Stimulated activated CD8-positive, alpha-beta memory T cell treated with anti-CD3 and anti-CD28 coated beads, Interleukin-12 subunit alpha, Interleukin-12 subunit beta, amount 100 ng/mL, for 4 hours (primary cell): ENCODE results near the gene SYTL3.

ENCODE experiments used
- DNase-seq: peaks from one replicate; pipeline ENCODE4 v3.0.0-alpha.2; 2020; ENCODE audit warnings: low read depth

SYTL3 gene

DNA sequence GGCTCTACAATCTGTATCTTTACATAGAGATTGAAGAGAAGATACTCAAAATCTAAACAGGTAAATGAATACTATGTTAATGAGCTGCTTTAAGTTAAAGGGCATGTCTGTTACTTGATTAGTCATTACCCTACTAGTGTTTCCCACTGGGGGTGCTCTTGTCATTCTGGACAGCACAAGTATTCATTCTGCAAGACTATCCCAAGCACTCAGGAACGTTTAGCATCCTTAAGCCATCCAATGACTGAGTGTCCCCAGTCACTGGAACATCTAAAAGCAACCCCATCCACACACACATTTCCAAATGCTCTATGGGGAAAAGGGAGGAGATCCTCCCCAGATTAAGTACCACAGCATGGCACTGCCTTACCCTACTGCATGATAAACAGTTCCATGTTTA, 143.6 kb downstream of the SYTL3 start:
- DNase-seq: no peak

DNA sequence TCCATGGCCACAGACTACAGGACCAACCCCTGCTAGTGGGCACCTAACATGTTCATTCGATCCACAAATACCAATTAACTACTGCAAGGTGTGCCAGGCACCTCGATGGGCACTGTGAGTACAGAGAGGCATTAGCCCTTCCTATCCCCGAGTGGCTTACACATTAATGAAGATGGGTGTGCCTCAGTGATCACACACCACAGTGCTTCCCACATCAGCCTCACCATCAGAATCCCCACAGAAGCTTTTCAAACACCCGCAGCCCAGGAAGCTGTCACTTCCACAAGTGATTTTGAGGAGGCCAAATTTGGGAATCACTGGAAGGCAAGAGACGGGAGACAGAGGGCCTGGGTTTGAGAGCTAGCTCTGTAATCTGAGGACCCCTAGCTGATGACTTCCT, 145.7 kb downstream of the SYTL3 start:
- DNase-seq: no peak

- no peak for DNase-seq
Observed at GRCh38 chr6:158796353-158796752, 146.5 kb downstream of the SYTL3 start.

GRCh38 chr6:158797331-158798310, 147.8 kb downstream of the SYTL3 start:
- no peak for DNase-seq

DNA sequence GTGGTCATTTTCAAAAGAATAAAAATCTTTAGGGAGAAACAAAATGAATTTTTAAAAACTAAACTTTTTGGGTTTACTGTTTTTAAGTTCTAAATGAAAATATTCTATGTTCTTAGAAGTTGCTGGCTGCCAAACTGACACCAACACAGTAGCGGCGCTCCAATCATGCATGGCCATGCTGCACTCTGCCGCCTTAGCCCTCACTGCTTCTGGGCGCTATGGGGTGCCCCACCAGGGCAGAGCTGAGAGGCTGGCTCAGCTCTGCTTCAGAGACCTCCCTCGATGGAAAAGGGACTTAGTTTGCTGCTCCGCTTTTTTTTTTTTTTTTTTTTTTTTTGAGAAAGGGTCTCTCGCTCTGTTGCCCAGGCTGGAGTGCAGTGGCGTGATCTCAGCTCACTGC, 148.5 kb downstream of the SYTL3 start:
- DNase-seq: no peak

DNA sequence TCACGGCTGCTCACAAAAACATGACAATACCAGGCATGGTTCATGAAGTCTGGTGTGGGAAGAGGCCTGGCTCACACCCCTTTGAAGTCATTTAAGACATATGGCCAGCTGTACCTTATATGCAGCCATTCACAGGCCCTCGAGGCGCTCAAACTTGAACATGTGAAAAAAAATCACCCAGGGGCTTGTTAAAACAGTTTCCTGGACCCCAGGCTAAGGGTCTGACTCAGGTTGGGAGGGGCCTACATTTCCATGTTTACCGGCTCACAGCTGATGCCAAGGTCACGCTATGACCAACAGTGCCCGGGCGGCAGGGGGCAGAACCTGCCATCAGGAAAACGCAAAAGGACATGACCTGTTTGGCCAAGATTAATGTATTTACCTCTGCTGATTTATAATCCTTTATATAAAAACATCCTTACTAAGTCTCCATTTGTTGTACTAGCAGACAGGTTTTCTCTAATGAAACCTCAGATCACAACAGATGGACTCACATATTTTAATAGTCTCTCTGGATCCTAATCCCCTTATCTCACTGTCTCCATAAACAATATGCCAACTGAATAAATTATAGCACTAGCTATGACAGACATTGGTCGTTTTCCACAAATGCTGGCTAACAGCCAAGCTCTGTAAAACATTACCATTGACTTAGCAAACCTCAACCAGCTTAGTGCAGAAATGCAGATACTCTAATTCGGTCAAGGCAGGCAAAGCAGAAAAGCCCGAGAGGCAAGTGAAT, 149.4 kb downstream of the SYTL3 start:
- no peak for DNase-seq

GRCh38 chr6:158801655-158802294, 151.9 kb downstream of the SYTL3 start:
- no peak for DNase-seq

GRCh38 chr6:158803733-158804143, 153.9 kb downstream of the SYTL3 start:
- no peak for DNase-seq

- no peak for DNase-seq
Observed at GRCh38 chr6:158804207-158804606, 154.4 kb downstream of the SYTL3 start.

GRCh38 chr6:158805698-158806377, 156.0 kb downstream of the SYTL3 start:
- DNase-seq: no peak

GRCh38 chr6:158807515-158808441, 157.9 kb downstream of the SYTL3 start:
- no peak for DNase-seq

DNA sequence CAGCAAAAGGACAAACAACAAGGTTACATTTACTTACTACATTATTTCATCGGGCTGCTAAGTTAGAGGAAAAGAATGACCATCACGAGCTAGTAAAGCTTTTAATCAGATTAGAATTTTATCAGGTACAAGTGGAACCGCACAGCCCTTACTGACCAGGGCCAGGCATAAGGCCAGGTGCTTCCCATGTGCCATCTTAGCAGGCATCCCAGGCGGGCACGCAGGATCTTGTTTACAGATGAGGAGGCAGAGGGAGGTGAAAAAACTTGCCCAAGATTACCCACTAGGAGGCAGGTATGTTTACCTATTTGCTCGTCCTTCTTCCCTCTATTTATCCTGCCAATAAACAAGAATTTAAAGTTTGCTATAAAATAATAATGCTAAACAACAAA, 158.6 kb downstream of the SYTL3 start:
- no peak for DNase-seq

DNA sequence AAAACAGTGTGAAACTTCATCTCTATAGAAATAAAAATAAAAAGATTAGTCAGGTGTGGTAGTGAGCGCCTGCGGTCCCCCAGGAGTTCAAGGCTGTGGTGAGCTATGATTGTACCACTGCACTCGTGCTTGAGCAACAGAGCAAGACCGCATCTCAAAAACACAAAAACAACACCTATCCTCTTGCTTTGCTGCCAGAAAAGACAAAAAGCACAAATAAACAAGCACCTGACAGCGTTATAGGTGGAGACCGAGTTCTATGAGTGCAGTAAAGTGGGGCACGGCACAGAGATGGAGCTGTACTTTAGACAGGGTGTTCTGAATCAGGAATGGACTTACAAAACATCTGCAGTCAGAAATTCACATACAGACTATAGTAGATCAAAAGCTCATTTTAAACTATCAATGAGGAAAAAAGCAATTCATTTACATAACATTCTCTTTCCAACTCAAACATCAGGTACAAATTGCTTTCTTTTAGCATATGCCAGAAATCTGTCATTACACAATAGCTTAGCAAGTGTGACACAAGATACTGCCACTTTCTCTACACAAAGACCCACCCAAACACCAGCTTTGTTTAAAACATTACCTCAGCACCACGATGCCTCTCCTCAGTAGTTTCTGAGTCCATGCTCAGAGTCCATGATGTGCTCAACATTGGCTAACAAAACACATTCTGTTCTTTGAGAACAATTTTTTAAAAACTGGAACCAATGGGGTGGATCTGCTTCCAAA, 159.3 kb downstream of the SYTL3 start:
- DNase-seq: no peak

DNA sequence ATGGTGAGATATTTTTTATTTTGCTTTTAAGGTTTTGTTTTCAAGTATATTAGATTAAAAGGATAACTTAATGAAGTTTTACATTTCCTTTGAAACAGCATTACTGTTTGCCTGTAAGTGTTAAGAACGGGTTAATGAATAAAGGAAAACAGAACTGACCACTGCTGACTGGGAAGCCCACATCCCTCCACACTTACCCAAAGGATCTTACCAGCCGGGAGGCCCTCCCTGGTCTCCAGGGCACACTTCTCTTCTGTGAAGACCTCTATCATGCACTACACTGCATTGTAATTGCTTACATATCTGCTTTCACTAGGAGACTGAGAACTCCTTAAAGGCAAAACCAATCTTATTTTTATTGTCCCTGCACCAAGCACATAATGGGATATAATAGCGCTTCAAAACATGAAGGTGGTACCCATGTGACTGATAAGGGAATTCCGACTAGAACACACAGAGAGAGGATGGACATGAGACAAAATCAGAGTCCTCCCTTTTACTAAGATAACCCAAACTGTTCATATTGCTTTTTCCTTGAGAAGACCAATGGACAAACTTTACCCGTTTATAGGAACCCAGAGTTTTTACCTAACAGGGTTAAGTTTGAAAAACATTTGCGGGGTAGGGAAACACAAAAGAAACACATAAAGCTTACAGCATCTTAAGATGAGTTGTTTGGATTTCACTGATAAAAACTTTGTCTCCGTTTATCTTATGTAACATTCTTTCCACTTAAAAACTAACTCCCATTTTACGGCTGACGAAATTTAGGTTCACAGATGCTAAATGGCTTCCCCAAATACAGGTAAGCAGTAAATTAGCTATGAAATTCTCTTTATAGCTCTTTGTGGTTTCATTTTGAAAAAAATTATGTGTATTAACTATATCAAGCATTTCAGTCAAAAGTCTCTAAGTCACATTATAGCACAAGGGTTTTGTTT, 160.6 kb downstream of the SYTL3 start:
- no peak for DNase-seq

DNA sequence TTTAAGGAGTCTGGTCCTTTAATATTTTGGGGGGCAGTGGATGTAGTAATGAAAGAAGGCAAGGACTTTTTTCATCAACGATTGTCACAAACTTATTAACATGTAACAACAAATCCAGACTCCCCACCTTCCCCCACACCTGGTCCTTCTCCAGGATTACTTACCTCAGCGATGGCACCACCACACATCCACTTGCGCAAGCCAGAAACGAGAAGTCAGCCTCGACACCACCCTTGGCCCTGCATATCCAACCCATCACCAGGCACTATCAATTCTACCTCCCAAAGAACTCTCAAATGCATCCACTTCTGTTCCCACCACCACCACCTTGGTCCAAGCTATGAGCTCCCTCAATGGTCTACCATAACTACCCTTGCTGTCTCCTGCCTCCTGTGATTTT, 162.8 kb downstream of the SYTL3 start:
- DNase-seq: no peak

DNA sequence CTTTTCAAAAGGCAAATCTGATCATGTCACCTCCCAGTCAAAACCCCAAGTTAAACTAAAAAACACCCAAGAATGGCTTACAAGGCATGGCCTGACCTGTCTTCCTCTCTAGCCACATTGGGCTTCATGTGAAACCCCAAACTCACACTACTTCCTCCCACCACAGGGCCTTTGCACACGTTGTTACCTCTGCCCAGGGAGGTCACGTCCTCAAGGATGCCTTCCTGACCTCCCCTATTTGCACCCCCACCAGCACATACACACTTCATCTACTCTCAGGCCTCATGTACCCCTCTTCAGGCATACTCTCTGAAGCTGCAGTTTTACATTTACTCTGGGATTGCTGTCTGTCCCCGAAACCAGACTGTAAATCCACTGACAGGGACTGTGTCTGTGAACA, 163.2 kb downstream of the SYTL3 start:
- no peak for DNase-seq
